Measurements from ENCODE around the gene AMIGO2. TPM values are rescaled to one million over a fixed set of nuclear protein-coding genes. Genes with fewer than 3 reads are reported as not detected.

The AMIGO2 gene
- total RNA-seq (2021; ENCODE audit: unreplicated experiment): 0.96 TPM
- polyA plus RNA-seq (2012): 0.71 and 0.77 TPM in 2 replicates
- Bru-seq, nascent RNA: percentile 34 among the genes with signal in this experiment
- BruChase-seq, experiment 1, labeled RNA remaining after a 6-hour chase: percentile 51 among the genes with signal in this experiment
- percentile 51 among the genes with signal in this experiment for BruChase-seq, experiment 2, labeled RNA remaining after a 2-hour chase
- long read RNA-seq: 0 reads

- no peak for DNase-seq (ENCODE audit: low read depth, low spot score)
- H3K9ac ChIP-seq (ENCODE audit: low read length): peak within 1 kb of the TSS; percentile 51
- peak within 1 kb of the TSS; percentile 94 for H3K4me2 ChIP-seq (ENCODE audit: low read length)
- intact Hi-C loops (cut with micrococcal nuclease): no loop called here
- peaks cover 18 to 39% of the 10 kb centered on the region in 2 experiments for H3K4me1 ChIP-seq (ENCODE audit: control insufficient read depth in 1 of 2, insufficient read depth in 2 of 2, low read length in 2 of 2)
- POLR2A ChIA-PET: no interaction called here
- H2AFZ ChIP-seq (ENCODE audit: low read depth, low read length, poor library complexity, severe bottlenecking): peak within 1 kb of the TSS; percentile 93
- RAD21 ChIA-PET (ENCODE audit: low non-redundant PET in 1 of 2, low total read pairs in 2 of 2, uncharacterized antibody in 2 of 2, unreplicated experiment in 2 of 2): interaction anchor here in 1 of 2 experiments (1.0 kb wide), 1 partner anchor 329 kb away, joined by 3 read pairs; no protein-coding TSS in a partner anchor
- H3K9me3 ChIP-seq (ENCODE audit: control insufficient read depth in 1 of 2, insufficient read depth in 1 of 2, low read depth in 1 of 2, low read length in 2 of 2): no peaks in the 10 kb centered on the region
- H4K20me1 ChIP-seq (ENCODE audit: insufficient read depth): no peaks in the 10 kb centered on the region
- no peaks in the 10 kb centered on the region for H3K79me2 ChIP-seq (ENCODE audit: insufficient read depth, low read length)
- ATAC-seq: peak; percentile 69
- H3K36me3 ChIP-seq (ENCODE audit: control insufficient read depth in 1 of 2, insufficient read depth in 2 of 2, low read length in 2 of 2): no peaks in the 10 kb centered on the region
- peak within 1 kb of the TSS; percentile 58 to 68 for H3K4me3 ChIP-seq (replicated peaks in 1 of 2; ENCODE audit: low read depth in 1 of 2, low read length in 2 of 2)
- TF ChIP-seq TCF7L2 (IDR thresholded peaks at IDR 0.05; ENCODE audit: borderline replicate concordance, extremely low read depth, insufficient read depth, insufficient read length) (peak; percentile 10), EZH2 (IDR thresholded peaks at IDR 0.05) (no peak), RAD21 (IDR thresholded peaks at IDR 0.05; ENCODE audit: low read depth) (peak; percentile 78), EZH2phosphoT487 (IDR thresholded peaks at IDR 0.05; ENCODE audit: borderline replicate concordance) (no peak), FOSL1 (IDR thresholded peaks at IDR 0.05; ENCODE audit: low read depth) (no peak), CTCF (IDR thresholded peaks at IDR 0.05 in 2 of 3, conservative IDR thresholded peaks at IDR 0.05 in 1 of 3; ENCODE audit: borderline replicate concordance in 1 of 3, insufficient read depth in 1 of 3, low read depth in 2 of 3, low read length in 2 of 3) (peak in 2 of 3 experiments; percentile 17 to 43; a peak in 1 of 6 replicates)
- H3K27ac ChIP-seq (ENCODE audit: low read depth, low read length): peak within 1 kb of the TSS; percentile 39; the same call in 1 of the 2 replicates
- CTCF ChIA-PET: interaction anchor here (1.1 to 2.0 kb wide), 2 partner anchors 9 to 557 kb away, joined by 3 to 17 read pairs; no protein-coding TSS in a partner anchor
- BruUV-seq (replicated peaks): no TSS peak
- no peaks in the 10 kb centered on the region for H3K27me3 ChIP-seq (ENCODE audit: insufficient read depth, low read length)
- no peaks in the 10 kb centered on the region for H3K9me2 ChIP-seq (ENCODE audit: insufficient read depth)
Measured at GRCh38 chr12:47079468-47079980, at the start of gene AMIGO2, which contains the start of gene PCED1B. Gene AMIGO2 (minus strand): TSS chr12:47079959. CDS start chr12:47079002, 957 bp downstream. Gene PCED1B (plus strand): TSS chr12:47079621. CDS start chr12:47235064, 155,443 bp downstream.
